HL-60 (cell line): ENCODE measurements around the gene ACO2.

ENCODE experiments used
- DNase-seq, 2 experiments: peaks; one replicate each; pipeline ENCODE4 v3.0.0-alpha.2; 2010 to 2020; ENCODE audit warnings: low read depth in 1 of 2, low spot score in 1 of 2
- H3K27ac ChIP-seq: fragments of 250-450 bp; sonication (Bioruptor Pico); replicated peaks from 2 replicates; pipeline ENCODE4 v1.5.1; 2020; ENCODE audit warnings: mild to moderate bottlenecking, moderate library complexity
- H3K27me3 ChIP-seq: fragments of 250-450 bp; sonication (Bioruptor Pico); 2 replicates; pipeline ENCODE4 v1.5.1; 2021; ENCODE audit warnings: mild to moderate bottlenecking, moderate library complexity; ENCODE audit not compliant: insufficient read depth, poor library complexity, severe bottlenecking
- H3K4me3 ChIP-seq: replicated peaks from 2 replicates; pipeline ENCODE4 v1.5.1; 2011; ENCODE audit warnings: mild to moderate bottlenecking, control low read depth, low read length; ENCODE audit not compliant: insufficient read depth
- GABPA ChIP-seq: IDR thresholded peaks from 2 replicates; pipeline ENCODE4 v1.6.1; 2012; ENCODE audit warnings: low read depth
- POLR2AphosphoS5 ChIP-seq: IDR thresholded peaks from 2 replicates; pipeline ENCODE4 v1.6.1; 2012; ENCODE audit warnings: low read depth
- REST ChIP-seq: IDR thresholded peaks from 2 replicates; pipeline ENCODE4 v1.6.1; 2012; ENCODE audit warnings: low read depth; ENCODE audit not compliant: insufficient replicate concordance
- SPI1 ChIP-seq: IDR thresholded peaks from 2 replicates; pipeline ENCODE4 v1.6.1; 2012; ENCODE audit warnings: low read depth, mild to moderate bottlenecking, borderline replicate concordance
- TF ChIP-seq, protein P1 (sequence below): IDR thresholded peaks from one replicate; pipeline ENCODE4 v1.5.1; 2011; ENCODE audit warnings: low read length, control low read depth, inconsistent platforms; ENCODE audit not compliant: insufficient read depth

Gene ACO2

GRCh38 chr22:41471568-41471967 is 2.7 kb downstream of the ACO2 start:
- Histone ChIP-seq H3K27me3 (no peaks in the 10 kb centered on the region), H3K4me3 (no peak overlapping the region), H3K27ac (no peak overlapping the region)
- no peak for TF ChIP-seq GABPA
- TF ChIP-seq, protein P1, sequence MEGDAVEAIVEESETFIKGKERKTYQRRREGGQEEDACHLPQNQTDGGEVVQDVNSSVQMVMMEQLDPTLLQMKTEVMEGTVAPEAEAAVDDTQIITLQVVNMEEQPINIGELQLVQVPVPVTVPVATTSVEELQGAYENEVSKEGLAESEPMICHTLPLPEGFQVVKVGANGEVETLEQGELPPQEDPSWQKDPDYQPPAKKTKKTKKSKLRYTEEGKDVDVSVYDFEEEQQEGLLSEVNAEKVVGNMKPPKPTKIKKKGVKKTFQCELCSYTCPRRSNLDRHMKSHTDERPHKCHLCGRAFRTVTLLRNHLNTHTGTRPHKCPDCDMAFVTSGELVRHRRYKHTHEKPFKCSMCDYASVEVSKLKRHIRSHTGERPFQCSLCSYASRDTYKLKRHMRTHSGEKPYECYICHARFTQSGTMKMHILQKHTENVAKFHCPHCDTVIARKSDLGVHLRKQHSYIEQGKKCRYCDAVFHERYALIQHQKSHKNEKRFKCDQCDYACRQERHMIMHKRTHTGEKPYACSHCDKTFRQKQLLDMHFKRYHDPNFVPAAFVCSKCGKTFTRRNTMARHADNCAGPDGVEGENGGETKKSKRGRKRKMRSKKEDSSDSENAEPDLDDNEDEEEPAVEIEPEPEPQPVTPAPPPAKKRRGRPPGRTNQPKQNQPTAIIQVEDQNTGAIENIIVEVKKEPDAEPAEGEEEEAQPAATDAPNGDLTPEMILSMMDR: no peak
- TF ChIP-seq REST: no peak
- TF ChIP-seq POLR2AphosphoS5: no peak
- no peak for TF ChIP-seq SPI1
- no peak for DNase-seq

DNA sequence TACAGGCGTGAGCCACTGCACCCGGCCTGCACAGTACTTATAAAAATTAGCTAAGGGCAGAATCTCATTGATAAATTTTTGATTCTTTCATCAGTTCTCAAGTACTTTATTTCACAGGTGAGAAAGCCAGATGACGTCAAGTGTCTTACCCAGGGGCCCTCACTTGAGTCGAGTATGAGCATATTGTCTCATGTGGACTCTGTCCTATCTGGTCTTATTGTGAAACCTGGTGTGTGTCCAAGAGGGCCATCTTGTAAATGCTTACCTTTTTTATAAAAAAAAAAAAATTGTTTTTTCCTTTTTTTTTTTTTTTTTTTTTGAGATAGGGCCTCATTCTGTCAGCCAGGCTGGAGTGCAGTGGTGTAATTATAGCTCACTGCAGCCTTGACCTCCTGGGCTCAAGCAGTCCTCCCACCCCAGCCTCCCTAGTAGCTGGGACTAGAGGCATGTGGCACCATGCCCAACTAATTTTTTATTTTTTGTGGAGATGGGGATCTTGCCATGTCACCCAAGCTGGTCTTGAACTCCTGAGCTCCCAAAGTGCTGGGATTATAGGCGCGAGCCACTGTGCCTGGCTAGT is 6.0 kb downstream of the ACO2 start:
- no peak overlapping the region for H3K4me3 ChIP-seq
- no peaks in the 10 kb centered on the region for H3K27me3 ChIP-seq
- no peak for TF ChIP-seq GABPA
- TF ChIP-seq, protein P1: no peak
- DNase-seq: no peak
- H3K27ac ChIP-seq: no peak overlapping the region

DNA sequence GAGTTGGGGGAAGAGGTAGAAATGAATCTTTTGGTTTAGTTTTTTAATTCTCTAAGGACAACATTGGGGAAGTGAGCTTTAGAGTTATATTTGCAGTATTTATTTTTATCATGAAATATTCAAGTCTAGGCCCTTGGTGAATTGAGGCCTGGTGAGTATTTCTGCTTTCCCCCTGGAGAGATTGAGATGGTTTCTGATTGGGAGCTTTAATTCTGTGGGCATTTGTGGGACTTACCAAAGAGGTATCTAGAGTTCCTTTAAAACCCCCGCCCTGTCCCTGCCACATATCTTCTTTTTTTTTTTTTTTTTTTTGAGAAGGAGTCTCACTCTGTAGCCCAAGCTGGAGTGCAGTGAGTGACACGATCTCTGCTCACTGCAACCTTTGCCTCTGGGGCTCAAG is 9.6 kb downstream of the ACO2 start:
- DNase-seq: no peak
- no peak for TF ChIP-seq GABPA
- TF ChIP-seq, protein P1: no peak
- TF ChIP-seq SPI1: no peak
- no peak for TF ChIP-seq POLR2AphosphoS5
- no peak for TF ChIP-seq REST
- Histone ChIP-seq H3K27ac (no peak overlapping the region), H3K27me3 (no peaks in the 10 kb centered on the region), H3K4me3 (no peak overlapping the region)

- no peak overlapping the region for H3K27ac ChIP-seq
- H3K27me3 ChIP-seq: no peaks in the 10 kb centered on the region
- peak; percentile 29 to 57 for DNase-seq
- TF ChIP-seq POLR2AphosphoS5: no peak
- no peak for TF ChIP-seq SPI1
- no peak for TF ChIP-seq GABPA
- TF ChIP-seq REST: no peak
- TF ChIP-seq, protein P1: no peak
- no peak overlapping the region for H3K4me3 ChIP-seq
Measured at GRCh38 chr22:41478891-41479521, 10.1 kb downstream of the ACO2 start.
